ENCODE data around the gene ENDOV.

ENDOV gene

DNA sequence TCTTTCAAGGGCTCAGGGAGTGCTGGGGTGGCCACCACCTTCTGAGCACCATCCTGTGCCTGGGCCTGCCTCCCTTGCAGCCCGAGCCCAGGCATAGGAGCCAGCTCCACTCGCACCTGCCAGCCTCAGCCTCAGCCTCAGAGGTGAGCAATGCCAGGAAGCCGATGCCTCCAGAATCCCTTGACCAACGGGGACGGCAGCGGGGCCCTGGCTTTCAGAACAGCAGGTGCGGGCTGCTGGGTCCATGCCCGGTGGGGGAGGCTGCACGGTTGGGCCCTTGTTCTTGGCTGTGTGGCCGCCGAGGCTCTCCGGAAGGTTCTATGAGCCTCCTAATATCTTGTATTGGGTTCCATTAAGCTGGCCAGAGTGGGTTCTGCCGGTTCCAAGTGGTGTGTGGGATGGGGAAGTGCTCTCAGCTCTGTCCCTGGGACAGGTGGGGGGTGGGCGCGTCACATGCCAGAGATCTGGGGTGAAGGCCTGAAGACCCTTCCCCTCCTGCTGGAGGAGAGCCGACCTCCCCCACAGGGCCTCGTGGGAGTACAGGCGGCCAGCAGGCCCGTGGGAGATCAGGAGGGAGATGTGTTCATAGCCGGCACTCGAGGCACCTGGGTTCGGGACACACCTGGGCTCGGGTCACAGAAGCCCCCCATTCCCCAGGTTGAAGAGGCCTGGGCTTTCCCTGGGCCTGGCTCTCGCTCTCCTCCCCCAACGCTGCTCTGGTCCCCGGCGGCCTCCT lies 34.4 kb downstream of the ENDOV start:
- no peak for DNase-seq (ENCODE audit: extremely low read depth, low read depth)
- no peak overlapping the region for H3K4me3 ChIP-seq (replicated peaks; ENCODE audit: low read depth, low read length)
- TF ChIP-seq, protein P1, sequence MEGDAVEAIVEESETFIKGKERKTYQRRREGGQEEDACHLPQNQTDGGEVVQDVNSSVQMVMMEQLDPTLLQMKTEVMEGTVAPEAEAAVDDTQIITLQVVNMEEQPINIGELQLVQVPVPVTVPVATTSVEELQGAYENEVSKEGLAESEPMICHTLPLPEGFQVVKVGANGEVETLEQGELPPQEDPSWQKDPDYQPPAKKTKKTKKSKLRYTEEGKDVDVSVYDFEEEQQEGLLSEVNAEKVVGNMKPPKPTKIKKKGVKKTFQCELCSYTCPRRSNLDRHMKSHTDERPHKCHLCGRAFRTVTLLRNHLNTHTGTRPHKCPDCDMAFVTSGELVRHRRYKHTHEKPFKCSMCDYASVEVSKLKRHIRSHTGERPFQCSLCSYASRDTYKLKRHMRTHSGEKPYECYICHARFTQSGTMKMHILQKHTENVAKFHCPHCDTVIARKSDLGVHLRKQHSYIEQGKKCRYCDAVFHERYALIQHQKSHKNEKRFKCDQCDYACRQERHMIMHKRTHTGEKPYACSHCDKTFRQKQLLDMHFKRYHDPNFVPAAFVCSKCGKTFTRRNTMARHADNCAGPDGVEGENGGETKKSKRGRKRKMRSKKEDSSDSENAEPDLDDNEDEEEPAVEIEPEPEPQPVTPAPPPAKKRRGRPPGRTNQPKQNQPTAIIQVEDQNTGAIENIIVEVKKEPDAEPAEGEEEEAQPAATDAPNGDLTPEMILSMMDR (IDR thresholded peaks at IDR 0.05; ENCODE audit: low read depth, low read length, missing control alignments), result no peak

DNA sequence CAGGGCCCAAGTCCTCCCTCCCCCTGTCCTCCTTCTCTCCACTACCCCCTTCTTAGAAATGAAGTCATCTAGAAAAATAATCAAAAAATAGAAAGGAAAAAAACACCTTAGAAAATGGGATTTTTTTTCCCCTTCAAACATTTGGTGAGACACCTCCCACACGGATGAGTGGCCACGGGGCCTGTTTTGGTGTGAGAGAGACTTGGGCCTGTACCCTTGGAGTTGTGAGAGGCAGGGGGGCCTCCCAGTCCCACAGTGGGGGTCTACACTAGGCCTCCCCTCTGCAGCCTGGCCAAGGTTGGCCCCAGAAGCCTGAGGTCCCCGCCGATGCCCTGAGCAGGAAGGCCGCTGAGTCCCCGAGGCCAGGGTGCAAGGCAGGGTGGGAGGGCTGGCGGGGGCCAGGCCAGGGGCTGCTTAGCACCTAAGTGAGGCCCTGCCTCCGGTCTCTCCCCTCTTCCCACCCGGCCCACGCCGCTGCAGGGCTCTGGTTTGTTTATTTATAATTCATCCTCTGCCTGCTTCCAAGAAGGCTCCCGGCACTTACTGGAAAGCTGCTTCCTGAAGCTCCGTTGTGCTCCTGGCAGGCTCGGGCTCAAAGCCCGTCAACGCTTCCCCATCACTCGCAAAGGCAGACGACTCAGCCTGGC lies 35.1 kb downstream of the ENDOV start:
- TF ChIP-seq, protein P1 (IDR thresholded peaks at IDR 0.05; ENCODE audit: low read depth, low read length, missing control alignments), result no peak
- H3K4me3 ChIP-seq (replicated peaks; ENCODE audit: low read depth, low read length), result no peak overlapping the region
- DNase-seq (ENCODE audit: extremely low read depth, low read depth), result no peak

DNA sequence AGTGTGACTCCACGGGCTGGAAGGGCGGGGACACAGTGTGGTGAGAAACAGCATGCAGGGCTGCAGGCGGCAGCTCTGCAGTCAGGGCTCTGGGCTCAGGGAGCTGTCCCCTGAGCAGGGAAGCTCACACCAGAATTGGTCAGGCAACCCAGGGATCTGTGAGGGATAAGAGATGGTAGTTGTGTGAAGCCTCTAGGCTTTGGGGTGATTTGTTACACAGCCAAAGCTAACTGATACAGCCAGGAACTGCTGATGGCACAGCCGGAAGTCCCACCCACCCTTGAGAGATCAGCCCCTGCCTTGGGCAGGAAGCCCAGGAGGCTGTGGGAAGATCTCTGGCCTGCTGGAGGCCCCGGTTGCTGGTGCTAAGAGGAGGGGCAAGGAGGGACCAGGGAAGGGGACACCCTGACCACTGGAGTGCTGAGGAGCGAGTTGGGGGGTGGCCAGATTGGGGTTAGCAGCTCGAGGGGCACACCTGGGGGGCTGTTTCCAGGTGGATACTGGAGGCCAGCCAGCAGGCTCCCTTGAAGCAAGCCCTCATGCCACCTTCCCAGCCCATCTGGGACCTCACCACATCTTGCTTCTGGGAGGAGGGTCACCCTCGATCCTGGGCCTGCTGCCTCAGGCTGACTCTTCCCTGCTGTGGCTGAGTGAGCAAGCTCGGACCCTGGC lies 36.3 kb downstream of the ENDOV start:
- DNase-seq (ENCODE audit: extremely low read depth, low read depth), result no peak
- no peak overlapping the region for H3K4me3 ChIP-seq (replicated peaks; ENCODE audit: low read depth, low read length)
- TF ChIP-seq, protein P1 (IDR thresholded peaks at IDR 0.05; ENCODE audit: low read depth, low read length, missing control alignments), result no peak

DNA sequence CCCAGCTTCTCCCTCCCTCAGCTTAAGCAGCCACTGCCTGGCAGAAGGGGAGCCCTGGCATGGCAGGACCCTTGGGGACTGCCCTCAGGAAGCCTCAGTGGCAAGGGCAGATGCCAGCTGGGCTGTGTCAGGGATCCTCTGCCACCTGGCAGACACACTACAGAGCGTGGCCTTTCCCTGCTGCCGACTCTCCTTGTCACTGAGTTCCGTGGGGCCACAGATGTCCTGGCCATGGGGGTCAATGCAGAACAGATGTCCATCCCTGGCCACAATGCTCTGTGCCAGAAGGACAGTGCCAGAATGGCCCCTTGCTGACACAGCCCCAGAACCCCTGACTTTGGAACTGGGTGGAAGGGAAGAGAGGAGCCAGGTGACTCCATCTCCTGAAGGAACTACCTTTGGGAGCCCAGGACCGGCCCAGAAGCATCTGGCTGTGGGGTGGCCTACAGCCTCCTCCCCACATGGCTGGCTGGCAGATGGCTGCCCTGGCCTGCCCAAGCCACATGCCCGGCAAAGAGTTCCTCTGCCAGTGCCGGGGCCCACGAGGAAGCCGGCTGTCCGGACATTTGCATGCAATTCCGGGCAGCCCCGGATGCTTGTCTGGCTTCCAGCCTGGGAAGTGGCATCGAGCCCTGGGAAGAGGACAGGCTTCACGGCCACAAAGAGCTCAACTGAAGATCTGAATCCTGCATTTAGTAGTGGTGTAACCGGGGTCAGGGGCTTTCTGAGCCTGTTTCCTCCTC lies 37.4 kb downstream of the ENDOV start:
- no peak for DNase-seq (ENCODE audit: extremely low read depth, low read depth)
- TF ChIP-seq, protein P1 (IDR thresholded peaks at IDR 0.05; ENCODE audit: low read depth, low read length, missing control alignments), result no peak
- H3K4me3 ChIP-seq (replicated peaks; ENCODE audit: low read depth, low read length), result no peak overlapping the region

DNA sequence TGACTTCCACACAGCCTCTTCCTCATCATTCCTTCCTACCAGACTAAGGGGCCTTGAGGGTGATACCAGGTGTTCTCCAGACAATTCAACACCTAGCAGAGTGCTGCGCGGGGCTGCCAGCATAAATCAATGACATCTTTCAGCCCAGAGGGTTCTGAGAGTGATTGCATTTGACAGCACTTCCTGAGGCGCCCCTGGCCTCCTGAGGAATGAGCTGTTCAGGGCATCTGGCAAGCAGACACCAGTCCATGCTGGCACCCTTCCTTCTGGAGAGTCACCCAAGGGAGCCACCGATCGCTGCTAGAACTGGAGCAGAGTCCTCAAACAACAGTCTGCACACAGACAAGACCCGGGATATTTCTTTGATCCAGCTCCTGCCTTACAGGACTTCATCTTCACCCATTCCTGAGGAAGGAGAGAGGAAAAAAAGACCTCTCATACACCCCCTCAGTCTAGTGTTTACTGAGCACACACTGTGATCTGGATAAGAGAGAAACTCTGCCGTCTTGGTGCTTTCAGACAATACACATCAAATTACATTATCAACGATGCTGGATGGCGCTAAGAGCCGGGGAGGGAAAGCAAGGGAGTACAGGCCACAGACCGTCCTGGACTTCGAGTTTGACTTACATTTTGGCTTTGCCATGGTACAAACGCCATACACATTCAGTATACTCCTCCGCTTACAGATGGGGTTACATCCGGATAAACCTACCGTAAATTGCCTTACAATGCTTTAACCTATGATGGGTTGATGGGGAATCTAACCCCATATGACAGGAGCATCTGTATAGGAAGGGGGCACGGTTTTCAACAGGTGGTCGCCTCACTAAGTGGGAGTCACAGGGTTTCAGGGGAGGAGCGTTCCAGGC lies 38.4 kb downstream of the ENDOV start:
- TF ChIP-seq, protein P1 (IDR thresholded peaks at IDR 0.05; ENCODE audit: low read depth, low read length, missing control alignments), result no peak
- no peak for DNase-seq (ENCODE audit: extremely low read depth, low read depth)
- peak overlapping the region; percentile 77 for H3K4me3 ChIP-seq (replicated peaks; ENCODE audit: low read depth, low read length)

Measured in HFF-Myc (cell line).